ENCODE data around the gene NMNAT3. TPM values are rescaled to one million over a fixed set of nuclear protein-coding genes. Genes with fewer than 3 reads are reported as not detected.

NMNAT3 gene
- total RNA-seq, 4 donors from 2014 or later, result 5.6 to 46.2 (median 14.2) TPM

DNA sequence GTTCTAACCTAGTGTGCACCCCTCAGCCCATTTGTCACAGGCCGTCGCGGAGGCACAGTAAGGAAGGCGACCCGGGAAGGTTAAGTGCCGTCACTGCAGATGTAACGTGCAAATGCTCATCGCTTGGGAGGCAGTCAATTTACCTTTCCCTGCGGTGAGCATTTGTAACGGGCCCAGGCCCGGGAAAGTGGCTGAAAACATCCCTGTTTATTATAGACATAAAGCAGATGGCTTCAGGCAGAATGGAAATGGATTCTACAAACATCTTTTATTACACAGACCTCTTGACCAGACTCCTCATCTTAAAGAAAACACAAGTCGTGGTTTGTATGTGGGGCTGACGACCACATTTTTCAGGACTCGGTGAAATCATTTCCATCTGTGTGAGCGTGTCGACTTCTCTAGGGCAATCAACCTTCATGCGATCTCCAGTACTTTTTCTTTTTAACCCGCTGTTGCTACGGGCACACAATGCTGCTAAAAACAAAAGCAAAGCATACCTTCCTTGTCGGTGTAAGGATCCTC is 43.6 kb downstream of the NMNAT3 start:
- Histone ChIP-seq H3K4me3 (no peak overlapping the region), H3K27ac (no peak overlapping the region), H3K36me3 (no peaks in the 10 kb centered on the region), H3K4me1 (no peaks in the 10 kb centered on the region), H3K9me3 (no peaks in the 10 kb centered on the region), H3K27me3 (no peaks in the 10 kb centered on the region)
- no peak for DNase-seq
- TF ChIP-seq, protein P1, sequence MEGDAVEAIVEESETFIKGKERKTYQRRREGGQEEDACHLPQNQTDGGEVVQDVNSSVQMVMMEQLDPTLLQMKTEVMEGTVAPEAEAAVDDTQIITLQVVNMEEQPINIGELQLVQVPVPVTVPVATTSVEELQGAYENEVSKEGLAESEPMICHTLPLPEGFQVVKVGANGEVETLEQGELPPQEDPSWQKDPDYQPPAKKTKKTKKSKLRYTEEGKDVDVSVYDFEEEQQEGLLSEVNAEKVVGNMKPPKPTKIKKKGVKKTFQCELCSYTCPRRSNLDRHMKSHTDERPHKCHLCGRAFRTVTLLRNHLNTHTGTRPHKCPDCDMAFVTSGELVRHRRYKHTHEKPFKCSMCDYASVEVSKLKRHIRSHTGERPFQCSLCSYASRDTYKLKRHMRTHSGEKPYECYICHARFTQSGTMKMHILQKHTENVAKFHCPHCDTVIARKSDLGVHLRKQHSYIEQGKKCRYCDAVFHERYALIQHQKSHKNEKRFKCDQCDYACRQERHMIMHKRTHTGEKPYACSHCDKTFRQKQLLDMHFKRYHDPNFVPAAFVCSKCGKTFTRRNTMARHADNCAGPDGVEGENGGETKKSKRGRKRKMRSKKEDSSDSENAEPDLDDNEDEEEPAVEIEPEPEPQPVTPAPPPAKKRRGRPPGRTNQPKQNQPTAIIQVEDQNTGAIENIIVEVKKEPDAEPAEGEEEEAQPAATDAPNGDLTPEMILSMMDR (IDR thresholded peaks at IDR 0.05), result no peak
- TF ChIP-seq POLR2A (IDR thresholded peaks at IDR 0.05), result no peak

DNA sequence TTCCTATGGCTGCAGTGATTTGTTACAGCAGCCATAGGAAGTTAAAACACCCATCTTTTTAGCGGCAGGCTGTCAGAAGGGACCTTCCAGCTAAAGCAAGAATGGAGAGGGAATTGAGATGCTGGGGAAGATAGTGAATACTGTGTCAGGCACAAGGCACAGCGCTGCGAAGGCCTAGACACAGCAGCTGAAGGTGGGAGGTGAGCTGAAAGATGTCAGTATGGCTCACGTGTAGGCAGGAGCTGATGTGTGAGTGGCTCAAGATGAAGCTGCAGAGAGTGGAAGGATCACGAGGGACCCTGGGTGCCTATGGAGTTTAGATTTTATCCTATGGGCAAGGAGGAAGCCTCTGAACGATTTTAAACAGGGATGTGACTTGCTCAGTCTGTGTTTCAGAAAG is 44.3 kb downstream of the NMNAT3 start:
- no peak for DNase-seq
- Histone ChIP-seq H3K27me3 (no peaks in the 10 kb centered on the region), H3K4me3 (no peak overlapping the region), H3K27ac (no peak overlapping the region), H3K36me3 (no peaks in the 10 kb centered on the region), H3K9me3 (no peaks in the 10 kb centered on the region), H3K4me1 (no peaks in the 10 kb centered on the region)
- no peak for TF ChIP-seq POLR2A (IDR thresholded peaks at IDR 0.05)
- TF ChIP-seq, protein P1 (IDR thresholded peaks at IDR 0.05), result no peak

DNA sequence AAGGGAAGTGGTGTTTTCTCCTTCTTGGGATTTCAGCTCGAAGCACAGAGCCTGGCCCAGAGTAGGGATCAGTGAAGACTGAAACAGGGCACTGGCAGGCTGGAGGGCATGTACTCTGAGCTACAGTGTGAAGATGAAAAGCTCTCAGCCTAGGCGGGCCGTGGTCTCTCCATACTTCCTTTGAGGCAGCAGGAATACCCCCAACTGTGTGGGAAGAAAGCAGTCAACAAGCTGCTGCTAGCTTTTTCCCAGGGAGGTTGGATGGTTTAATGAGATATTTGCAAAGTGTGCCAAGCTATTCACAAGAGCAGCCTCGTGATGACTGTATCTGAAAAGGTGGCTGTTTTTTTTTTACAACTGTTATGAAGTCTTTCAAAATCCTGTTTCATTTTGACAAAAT is 47.2 kb downstream of the NMNAT3 start:
- Histone ChIP-seq H3K27me3 (no peaks in the 10 kb centered on the region), H3K36me3 (no peaks in the 10 kb centered on the region), H3K27ac (no peak overlapping the region), H3K9me3 (no peaks in the 10 kb centered on the region), H3K4me3 (no peak overlapping the region), H3K4me1 (no peaks in the 10 kb centered on the region)
- TF ChIP-seq, protein P1 (IDR thresholded peaks at IDR 0.05), result no peak
- no peak for TF ChIP-seq POLR2A (IDR thresholded peaks at IDR 0.05)
- no peak for DNase-seq

DNA sequence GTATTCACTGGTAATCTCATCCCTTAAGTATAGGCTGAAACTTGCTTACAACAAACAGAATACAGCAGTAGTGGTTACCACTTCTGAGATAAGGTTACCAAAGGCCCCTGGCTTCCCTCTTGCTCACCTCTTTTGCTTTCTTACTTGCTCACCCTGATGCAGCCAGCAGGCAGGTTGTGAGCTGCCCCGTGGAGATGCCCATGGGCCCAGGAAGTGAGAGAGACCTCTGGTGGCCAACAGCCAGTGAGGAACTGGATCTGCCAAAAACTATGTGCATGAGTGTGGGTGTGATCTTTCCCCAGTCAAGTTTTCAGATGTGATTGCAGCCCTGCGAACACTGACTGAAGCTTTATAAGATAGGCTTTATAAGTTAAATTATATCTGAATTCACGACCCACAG is 48.7 kb downstream of the NMNAT3 start:
- H3K4me3 ChIP-seq, result no peak overlapping the region
- no peaks in the 10 kb centered on the region for H3K4me1 ChIP-seq
- no peaks in the 10 kb centered on the region for H3K27me3 ChIP-seq
- H3K9me3 ChIP-seq, result no peaks in the 10 kb centered on the region
- TF ChIP-seq, protein P1 (IDR thresholded peaks at IDR 0.05), result peak in 2 of 6 experiments; percentile 10 to 26
- TF ChIP-seq POLR2A (IDR thresholded peaks at IDR 0.05), result no peak
- DNase-seq, result no peak
- no peaks in the 10 kb centered on the region for H3K36me3 ChIP-seq
- H3K27ac ChIP-seq, result no peak overlapping the region

DNA sequence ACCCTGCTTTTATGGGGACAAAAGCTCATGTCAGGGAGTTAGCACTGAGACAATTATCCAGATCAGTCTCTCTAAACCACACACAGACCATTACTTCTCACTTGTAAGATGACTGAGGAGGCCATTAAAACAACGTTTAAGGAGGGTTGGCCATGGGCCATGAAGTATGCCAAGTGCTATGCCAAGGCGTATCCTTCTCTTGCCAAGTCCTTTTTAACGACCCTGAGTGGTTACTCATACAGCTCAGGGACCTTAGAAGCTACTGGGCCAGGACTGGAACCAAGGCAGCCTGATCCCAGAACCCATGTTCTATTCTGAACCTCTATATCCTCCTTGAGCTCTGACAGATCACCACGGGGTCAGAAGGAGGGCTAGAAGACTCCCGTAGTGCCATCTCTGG is 50.0 kb downstream of the NMNAT3 start:
- H3K4me1 ChIP-seq, result no peaks in the 10 kb centered on the region
- H3K9me3 ChIP-seq, result no peaks in the 10 kb centered on the region
- H3K27ac ChIP-seq, result no peak overlapping the region
- DNase-seq, result no peak
- no peak overlapping the region for H3K4me3 ChIP-seq
- no peaks in the 10 kb centered on the region for H3K27me3 ChIP-seq
- no peak for TF ChIP-seq POLR2A (IDR thresholded peaks at IDR 0.05)
- TF ChIP-seq, protein P1 (IDR thresholded peaks at IDR 0.05), result no peak
- H3K36me3 ChIP-seq, result no peaks in the 10 kb centered on the region

GRCh38 chr3:139620438-139620837 is 57.3 kb downstream of the NMNAT3 start:
- TF ChIP-seq, protein P1 (IDR thresholded peaks at IDR 0.05), result no peak
- no peak for TF ChIP-seq POLR2A (IDR thresholded peaks at IDR 0.05)
- H3K27me3 ChIP-seq, result no peaks in the 10 kb centered on the region
- H3K4me3 ChIP-seq, result no peak overlapping the region
- no peaks in the 10 kb centered on the region for H3K36me3 ChIP-seq
- no peak for DNase-seq
- no peak overlapping the region for H3K27ac ChIP-seq
- H3K4me1 ChIP-seq, result no peaks in the 10 kb centered on the region
- no peaks in the 10 kb centered on the region for H3K9me3 ChIP-seq

Data from Peyer's patch (tissue), 4 donors.